ENCODE results near the gene THRAP3. TPM values are rescaled to one million over a fixed set of nuclear protein-coding genes. Genes with fewer than 3 reads are reported as not detected.
"Not testable (repeated sequence)": the region's sequence is repeated elsewhere in the genome, so short reads cannot be mapped to it uniquely, and the experiment has no call there.

THRAP3 gene
- total RNA-seq, 4 donors from 2014 or later, result 77.2 to 99.5 (median 86.2) TPM

DNA sequence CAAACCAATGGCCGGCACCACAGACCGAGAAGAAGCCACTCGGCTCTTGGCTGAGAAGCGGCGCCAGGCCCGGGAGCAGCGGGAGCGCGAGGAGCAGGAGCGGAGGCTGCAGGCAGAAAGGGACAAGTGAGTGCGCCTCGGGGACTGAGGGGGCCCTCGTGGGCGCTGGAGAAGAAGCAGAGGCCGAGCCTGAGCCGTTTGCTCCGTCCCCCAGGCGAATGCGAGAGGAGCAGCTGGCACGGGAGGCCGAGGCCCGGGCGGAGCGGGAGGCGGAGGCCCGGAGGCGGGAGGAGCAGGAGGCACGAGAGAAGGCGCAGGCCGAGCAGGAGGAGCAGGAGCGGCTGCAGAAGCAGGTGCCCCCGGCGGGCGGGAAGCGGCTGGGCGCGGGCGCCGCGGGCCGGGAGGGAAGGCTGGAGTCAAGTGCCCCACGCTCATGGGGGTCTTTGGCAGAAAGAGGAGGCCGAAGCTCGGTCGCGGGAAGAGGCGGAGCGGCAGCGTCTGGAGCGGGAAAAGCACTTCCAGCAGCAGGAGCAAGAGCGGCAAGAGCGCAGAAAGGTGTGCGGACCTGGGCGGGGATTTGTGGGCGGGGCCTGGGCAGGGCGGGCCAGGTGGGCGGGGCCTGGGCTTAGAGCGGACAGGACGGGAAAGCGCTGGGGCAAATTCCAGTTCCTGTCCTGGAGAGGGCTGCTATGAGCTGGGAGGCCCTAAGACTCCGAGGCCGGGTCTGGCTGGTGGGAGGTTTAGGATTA, 45.6 kb upstream of the THRAP3 start:
- TF ChIP-seq CTCF (IDR thresholded peaks at IDR 0.05), result no peak
- no peak for DNase-seq (ENCODE audit: low spot score)
- ATAC-seq (ENCODE audit: low FRiP score), result no peak

GRCh38 chr1:36179220-36179600, 45.0 kb upstream of the THRAP3 start:
- no peak for DNase-seq (ENCODE audit: low spot score)
- TF ChIP-seq CTCF (IDR thresholded peaks at IDR 0.05), result no peak
- no peak for ATAC-seq (ENCODE audit: low FRiP score)

DNA sequence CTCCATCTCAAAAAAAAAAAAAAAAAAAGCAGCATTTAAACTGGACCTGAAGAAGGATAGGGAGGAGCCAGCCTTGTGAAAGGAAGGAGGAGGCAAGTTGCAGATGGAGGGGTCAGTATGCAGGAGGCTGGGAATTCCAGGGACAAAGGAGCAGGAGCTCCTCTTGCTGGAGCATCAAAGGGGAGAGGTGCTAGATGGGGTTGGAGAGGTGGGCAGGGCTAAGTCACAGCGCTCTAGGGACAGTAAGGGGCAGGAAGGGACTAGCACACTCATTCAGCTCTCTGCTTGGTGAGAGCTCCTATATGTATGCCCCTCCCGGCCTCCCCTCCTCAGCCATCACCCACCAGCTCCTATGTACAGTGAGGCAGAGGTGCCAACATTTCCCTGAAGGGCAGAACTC, 41.5 kb upstream of the THRAP3 start:
- no peak for TF ChIP-seq CTCF (IDR thresholded peaks at IDR 0.05)
- ATAC-seq (ENCODE audit: low FRiP score) (no peak), DNase-seq (ENCODE audit: low spot score) (no peak)

DNA sequence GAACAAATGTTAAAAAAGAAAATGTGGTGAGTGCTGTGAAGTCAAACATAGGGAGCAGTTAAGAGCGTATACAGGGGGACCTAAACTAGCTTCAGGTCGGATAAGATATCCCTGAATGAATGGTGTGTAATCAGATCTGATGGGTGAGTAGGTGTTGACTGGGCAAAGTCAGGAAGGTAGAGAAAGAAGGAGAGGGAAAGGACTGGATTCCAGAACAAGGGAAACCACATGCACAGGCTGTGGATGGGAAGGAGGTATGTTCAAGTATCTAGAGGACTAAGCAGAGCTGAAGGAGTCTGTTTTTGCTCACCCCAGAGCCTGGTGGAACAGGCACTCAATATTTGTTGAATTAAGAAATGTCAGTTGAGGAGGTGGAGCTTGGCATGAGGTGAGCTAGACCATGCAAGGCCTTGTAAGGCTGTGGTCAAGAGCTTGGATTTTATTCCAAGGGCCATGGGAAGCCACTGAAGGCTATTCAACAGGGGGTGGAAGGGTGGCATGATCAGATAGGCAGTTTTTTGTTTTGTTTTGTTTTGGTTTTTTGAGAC, 40.9 kb upstream of the THRAP3 start:
- DNase-seq (ENCODE audit: low spot score), result no peak
- TF ChIP-seq CTCF (IDR thresholded peaks at IDR 0.05), result no peak
- no peak for ATAC-seq (ENCODE audit: low FRiP score)

DNA sequence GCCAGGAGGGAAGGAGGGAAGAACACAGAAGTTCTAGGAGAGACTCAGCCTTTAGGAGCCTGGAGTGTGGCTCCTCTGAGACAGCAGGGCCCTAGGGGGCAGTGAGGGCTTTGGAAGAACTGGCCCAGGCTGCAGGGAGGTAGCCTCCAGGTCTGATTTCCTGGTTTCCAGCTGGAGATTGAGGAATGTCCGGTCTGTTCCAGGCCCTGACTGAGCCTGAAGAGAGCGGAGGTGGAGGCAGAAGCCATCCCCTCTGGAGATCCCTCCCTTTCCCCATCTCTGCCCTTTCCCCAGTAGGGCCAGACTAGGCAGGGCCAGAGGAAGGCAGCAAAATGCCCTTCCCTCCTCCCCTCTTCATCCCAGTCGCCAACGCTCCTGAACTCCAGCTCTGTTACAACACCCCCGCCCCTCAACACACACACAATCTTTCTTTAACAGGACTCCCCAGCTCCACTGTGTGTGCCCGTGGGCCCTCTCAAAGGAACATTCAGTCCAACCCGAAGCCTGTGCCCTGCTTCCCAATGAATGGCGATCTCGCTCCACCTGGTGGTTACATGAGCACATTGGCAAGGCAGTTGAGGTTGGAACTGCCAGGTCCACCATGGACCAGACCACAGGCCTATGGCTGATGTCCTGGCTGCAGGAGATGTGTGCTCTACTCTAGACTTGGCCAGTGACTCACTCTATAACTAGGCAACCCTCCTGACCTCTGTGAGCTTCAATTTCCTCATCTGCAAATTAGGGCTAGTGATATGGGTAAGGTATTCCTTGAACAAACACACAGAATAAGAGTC, 36.2 kb upstream of the THRAP3 start:
- ATAC-seq (ENCODE audit: low FRiP score) (peak; percentile 97), DNase-seq (ENCODE audit: low spot score) (peak; percentile 59)
- peak in 2 of 3 donors; percentile 30 to 82 for TF ChIP-seq CTCF (IDR thresholded peaks at IDR 0.05)

DNA sequence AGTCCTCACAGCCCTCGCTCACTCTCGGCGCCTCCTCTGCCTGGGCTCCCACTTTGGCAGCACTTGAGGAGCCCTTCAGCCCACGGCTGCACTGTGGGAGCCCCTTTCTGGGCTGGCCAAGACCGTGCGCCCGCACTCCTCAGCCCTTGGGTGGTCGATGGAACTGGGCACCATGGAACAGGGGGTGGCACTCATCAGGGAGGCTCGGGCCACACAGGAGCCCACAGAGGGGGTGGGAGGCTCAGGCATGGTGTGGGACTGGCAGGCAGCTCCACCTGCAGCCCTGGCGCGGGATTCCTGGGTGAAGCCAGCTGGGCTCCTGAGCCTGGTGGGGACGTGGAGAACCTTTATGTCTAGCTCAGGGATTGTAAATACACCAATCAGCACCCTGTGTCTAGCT, 27.4 kb upstream of the THRAP3 start:
- not testable (repeated sequence) for ATAC-seq (ENCODE audit: low FRiP score)

DNA sequence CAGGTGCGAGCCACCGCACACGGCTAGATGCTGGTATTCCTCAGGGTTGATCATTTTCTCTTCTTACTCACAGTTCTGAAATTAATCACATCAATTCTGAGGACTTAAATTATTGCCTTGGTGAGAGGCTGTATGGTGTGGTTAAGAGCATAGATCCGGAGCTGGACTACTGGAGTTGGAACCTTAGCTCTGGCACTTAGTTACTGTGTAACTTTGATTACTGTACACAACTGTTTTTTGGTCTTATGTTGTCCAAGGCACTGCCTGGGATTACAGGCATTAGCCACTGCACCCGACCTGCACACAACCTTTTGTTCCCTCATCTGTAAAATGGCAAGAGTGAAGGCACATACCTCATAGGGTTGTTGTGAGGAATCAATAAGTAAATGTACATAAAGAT, 25.6 kb upstream of the THRAP3 start:
- DNase-seq (ENCODE audit: low spot score) (no peak), ATAC-seq (ENCODE audit: low FRiP score) (no peak)
- no peak for TF ChIP-seq CTCF (IDR thresholded peaks at IDR 0.05)

More for the DNA sequence above, 27.4 kb upstream of the THRAP3 start:
- not testable (repeated sequence) for DNase-seq (ENCODE audit: low spot score)
